ENCODE data around the gene GMDS. TPM values are rescaled to one million over a fixed set of nuclear protein-coding genes. Genes with fewer than 3 reads are reported as not detected.

The GMDS gene
- total RNA-seq, 4 donors from 2014 or later = 9.5 to 32.8 (median 22.4) TPM

DNA sequence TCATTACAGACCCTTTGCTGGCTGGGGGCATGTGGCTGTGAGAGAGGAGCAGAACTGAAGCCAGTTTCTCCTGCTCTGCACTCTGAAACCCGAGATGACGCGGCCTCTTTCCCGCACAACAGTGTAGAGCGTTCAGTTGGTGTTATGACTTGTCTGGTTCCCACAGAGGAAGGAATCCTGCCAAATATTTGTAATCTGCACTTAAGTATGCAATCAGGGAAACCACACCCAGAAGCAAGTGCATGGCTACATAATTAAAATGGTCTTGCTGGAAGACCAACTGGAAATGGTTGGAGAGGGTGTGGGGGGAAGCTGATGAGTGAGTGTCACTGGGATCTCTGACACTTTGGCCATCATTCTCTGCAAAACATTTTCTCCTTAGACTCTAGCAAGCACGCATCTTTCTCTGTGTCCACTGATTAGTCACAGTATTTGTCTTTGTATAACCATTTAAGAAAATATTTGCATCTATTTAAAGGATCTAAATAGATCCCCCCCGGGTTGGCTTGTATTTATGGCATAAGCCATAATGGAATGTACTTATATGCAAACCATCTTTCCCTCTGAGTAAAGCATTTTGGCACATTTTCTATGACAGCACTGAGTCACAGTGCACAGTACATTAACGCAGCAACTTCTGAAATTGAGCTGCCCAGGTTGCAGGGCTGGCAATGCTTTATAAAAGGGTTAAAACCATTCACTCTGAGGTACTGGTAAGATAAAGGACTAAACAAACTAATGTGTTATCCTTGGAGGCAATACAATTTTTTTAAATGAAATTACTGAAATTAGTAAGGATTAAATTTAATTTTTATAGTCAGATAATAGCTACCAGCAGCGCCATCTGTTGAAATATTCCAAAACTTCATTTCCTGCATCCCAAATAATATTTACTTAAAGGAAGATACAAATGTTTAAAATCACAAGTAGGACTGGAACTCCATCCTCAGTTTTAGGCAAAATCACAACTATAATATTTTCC, 559.0 kb downstream of the GMDS start:
- Histone ChIP-seq H3K4me3 (replicated peaks in 1 of 3) (no peak overlapping the region), H3K36me3 (no peaks in the 10 kb centered on the region), H3K4me1 (peaks cover 0 to 14% of the 10 kb centered on the region in 2 donors), H3K27ac (no peak overlapping the region), H3K9me3 (no peaks in the 10 kb centered on the region), H3K27me3 (no peaks in the 10 kb centered on the region)
- WGBS, 2 donors = 46 to 63% methylated on average over 9 of the region's 9 CpGs
- DNase-seq = peak; percentile 25 to 33
- TF ChIP-seq, protein P1, sequence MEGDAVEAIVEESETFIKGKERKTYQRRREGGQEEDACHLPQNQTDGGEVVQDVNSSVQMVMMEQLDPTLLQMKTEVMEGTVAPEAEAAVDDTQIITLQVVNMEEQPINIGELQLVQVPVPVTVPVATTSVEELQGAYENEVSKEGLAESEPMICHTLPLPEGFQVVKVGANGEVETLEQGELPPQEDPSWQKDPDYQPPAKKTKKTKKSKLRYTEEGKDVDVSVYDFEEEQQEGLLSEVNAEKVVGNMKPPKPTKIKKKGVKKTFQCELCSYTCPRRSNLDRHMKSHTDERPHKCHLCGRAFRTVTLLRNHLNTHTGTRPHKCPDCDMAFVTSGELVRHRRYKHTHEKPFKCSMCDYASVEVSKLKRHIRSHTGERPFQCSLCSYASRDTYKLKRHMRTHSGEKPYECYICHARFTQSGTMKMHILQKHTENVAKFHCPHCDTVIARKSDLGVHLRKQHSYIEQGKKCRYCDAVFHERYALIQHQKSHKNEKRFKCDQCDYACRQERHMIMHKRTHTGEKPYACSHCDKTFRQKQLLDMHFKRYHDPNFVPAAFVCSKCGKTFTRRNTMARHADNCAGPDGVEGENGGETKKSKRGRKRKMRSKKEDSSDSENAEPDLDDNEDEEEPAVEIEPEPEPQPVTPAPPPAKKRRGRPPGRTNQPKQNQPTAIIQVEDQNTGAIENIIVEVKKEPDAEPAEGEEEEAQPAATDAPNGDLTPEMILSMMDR (IDR thresholded peaks at IDR 0.05) = no peak
- no peak for TF ChIP-seq POLR2A (IDR thresholded peaks at IDR 0.05)
- intact Hi-C loops (cut with DNase I) = no loop called here

DNA sequence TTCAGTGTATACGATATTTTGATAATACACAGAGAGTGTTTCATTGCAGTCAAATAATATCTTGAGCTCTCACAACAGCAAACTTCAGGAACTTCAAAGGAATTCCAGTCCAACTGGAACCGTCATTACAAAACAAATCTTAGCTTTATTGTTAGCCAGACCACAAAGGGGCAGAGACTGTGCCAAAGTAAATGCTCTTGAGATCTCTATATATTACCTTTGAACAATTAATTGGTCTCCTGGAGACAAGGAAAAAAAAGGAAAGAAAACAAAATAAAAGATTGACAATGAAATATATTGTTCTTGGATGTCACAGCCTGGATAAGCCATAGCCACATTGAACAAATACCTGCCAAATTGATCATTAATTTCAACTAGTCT, 565.7 kb downstream of the GMDS start:
- no peak overlapping the region for H3K4me3 ChIP-seq (replicated peaks in 1 of 3)
- H3K27me3 ChIP-seq = no peaks in the 10 kb centered on the region
- no peaks in the 10 kb centered on the region for H3K4me1 ChIP-seq
- no peaks in the 10 kb centered on the region for H3K36me3 ChIP-seq
- no peaks in the 10 kb centered on the region for H3K9me3 ChIP-seq
- no peak for TF ChIP-seq POLR2A (IDR thresholded peaks at IDR 0.05)
- TF ChIP-seq, protein P1 (IDR thresholded peaks at IDR 0.05) = no peak
- intact Hi-C loops (cut with DNase I) = no loop called here
- 70 to 80% methylated on average over 2 of the region's 2 CpGs for WGBS, 2 donors
- no peak for DNase-seq
- H3K27ac ChIP-seq = no peak overlapping the region

DNA sequence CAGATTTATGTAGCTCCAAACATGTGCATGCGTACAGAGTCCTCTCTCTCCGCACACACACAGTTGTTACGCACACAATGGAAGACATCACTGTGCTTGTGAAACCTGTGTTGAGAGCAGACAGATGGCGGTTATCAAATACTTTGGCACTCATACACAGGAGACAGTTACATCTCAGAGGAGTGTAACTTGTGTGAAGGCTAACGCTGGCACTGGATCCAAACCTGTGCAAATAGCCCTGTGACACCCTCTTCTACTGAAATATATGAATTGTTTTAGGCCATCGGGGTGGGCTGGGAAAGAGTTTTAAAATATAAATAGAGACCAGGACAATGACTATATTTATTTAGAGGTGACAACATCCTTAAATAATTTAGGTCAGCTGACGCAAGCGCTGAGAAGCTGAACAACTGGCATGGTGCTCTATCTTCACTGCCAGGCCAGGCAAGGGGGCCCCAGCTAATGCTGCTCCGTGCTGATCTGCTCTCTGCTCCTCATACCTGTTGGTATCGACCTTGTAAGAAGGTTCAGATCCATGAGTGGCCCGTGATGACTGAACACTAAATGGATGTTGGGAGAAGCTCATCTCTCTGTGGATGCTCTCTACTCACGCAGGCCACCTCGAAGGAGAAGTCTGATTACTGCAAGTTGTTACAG, 566.2 kb downstream of the GMDS start:
- Histone ChIP-seq H3K27me3 (no peaks in the 10 kb centered on the region), H3K9me3 (no peaks in the 10 kb centered on the region), H3K27ac (no peak overlapping the region), H3K36me3 (no peaks in the 10 kb centered on the region), H3K4me3 (replicated peaks in 1 of 3) (no peak overlapping the region), H3K4me1 (no peaks in the 10 kb centered on the region)
- intact Hi-C loops (cut with DNase I) = no loop called here
- 74 to 75% methylated on average over 13 of the region's 13 CpGs for WGBS, 2 donors
- DNase-seq = no peak
- TF ChIP-seq POLR2A (IDR thresholded peaks at IDR 0.05) = no peak
- TF ChIP-seq, protein P1 (IDR thresholded peaks at IDR 0.05) = no peak

DNA sequence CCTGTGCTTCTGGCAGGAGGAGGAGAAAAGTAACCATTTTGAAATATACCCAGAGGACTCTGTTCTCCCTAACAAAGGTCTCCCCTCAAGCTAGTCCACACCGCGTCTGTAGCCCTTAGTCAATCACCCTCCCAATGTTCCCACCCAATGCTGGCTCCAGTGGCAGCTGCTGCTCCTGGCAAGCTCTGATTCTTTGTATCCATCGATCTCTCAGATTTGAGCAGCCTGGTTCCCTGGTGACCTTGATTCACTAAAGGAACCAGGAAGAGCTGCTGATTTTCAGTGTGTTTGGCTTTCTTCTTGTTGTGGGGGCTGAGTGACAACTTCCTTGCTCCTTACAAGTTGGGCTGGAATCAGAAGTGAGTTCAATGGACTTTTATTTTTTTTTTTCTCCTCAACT, 567.2 kb downstream of the GMDS start:
- DNase-seq = no peak
- 42 to 47% methylated on average over 3 of the region's 3 CpGs for WGBS, 2 donors
- H3K4me1 ChIP-seq = no peaks in the 10 kb centered on the region
- intact Hi-C loops (cut with DNase I) = no loop called here
- no peaks in the 10 kb centered on the region for H3K27me3 ChIP-seq
- no peaks in the 10 kb centered on the region for H3K36me3 ChIP-seq
- no peaks in the 10 kb centered on the region for H3K9me3 ChIP-seq
- no peak overlapping the region for H3K4me3 ChIP-seq (replicated peaks in 1 of 3)
- H3K27ac ChIP-seq = no peak overlapping the region
- TF ChIP-seq POLR2A (IDR thresholded peaks at IDR 0.05) = no peak
- TF ChIP-seq, protein P1 (IDR thresholded peaks at IDR 0.05) = no peak

DNA sequence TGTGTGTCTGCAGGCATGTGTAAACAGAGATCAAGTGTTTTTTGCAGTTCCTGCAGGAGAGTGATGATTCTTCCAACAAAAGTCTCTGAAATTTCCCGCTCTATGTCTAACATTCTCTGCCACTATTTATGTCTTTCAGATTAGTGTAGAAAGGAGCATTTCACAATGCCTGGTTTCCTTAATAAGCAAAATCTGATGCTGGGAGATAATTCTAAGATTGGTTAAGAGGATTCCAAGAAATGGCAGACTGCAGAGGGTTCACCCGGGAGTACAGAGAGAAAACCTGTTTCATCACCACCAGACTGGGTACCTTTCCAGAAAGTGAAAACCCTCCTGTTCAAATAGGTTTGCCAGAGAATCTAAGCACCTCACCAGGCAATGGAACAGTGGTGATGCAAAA, 573.0 kb downstream of the GMDS start:
- 95% methylated on average over 2 of the region's 2 CpGs for WGBS, 2 donors
- no peak overlapping the region for H3K4me3 ChIP-seq (replicated peaks in 1 of 3)
- no peak overlapping the region for H3K27ac ChIP-seq
- peaks cover 0 to 29% of the 10 kb centered on the region in 2 donors for H3K4me1 ChIP-seq
- H3K27me3 ChIP-seq = no peaks in the 10 kb centered on the region
- no peaks in the 10 kb centered on the region for H3K36me3 ChIP-seq
- H3K9me3 ChIP-seq = no peaks in the 10 kb centered on the region
- DNase-seq = no peak
- intact Hi-C loops (cut with DNase I) = no loop called here
- TF ChIP-seq, protein P1 (IDR thresholded peaks at IDR 0.05) = no peak
- TF ChIP-seq POLR2A (IDR thresholded peaks at IDR 0.05) = no peak
